ENCODE data around the gene INTS11. TPM values are rescaled to one million over a fixed set of nuclear protein-coding genes. Genes with fewer than 3 reads are reported as not detected.

The INTS11 gene
- total RNA-seq, 1 experiment from 2014 or later = 103 TPM

GRCh38 chr1:1264026-1264425 lies 60.4 kb downstream of the INTS11 start:
- Histone ChIP-seq H3K4me3 (ENCODE audit: low read depth, low read length) (no peak overlapping the region), H3K9me3 (no peaks in the 10 kb centered on the region), H3K27me3 (replicated peaks; ENCODE audit: control insufficient read depth, insufficient read depth, low read length) (no peaks in the 10 kb centered on the region), H3K4me1 (no peaks in the 10 kb centered on the region), H3K36me3 (ENCODE audit: control insufficient read depth, insufficient read depth, low read length) (no peaks in the 10 kb centered on the region; the same call in none of the 2 replicates)
- no peak for DNase-seq
- Mint-ChIP-seq H3K4me1 (ENCODE audit: low read depth, unreplicated experiment) (no peaks in the 10 kb centered on the region), H3K9me3 (ENCODE audit: unreplicated experiment) (no peaks in the 10 kb centered on the region), H3K36me3 (ENCODE audit: insufficient read depth, unreplicated experiment) (peaks cover 73% of the 10 kb centered on the region), H3K4me3 (ENCODE audit: unreplicated experiment) (no peak overlapping the region), H3K27ac (ENCODE audit: unreplicated experiment) (no peak overlapping the region), H3K27me3 (ENCODE audit: insufficient read depth, unreplicated experiment) (no peaks in the 10 kb centered on the region)
- no TSS peak for BruUV-seq (replicated peaks)
- intact Hi-C loops (cut with micrococcal nuclease; ENCODE audit: unreplicated experiment) = no loop called here
- no peak for TF ChIP-seq CTCF (IDR thresholded peaks at IDR 0.05; ENCODE audit: insufficient read depth in 1 of 2, low read depth in 1 of 2, low read length in 1 of 2, severe bottlenecking in 1 of 2, unreplicated experiment in 1 of 2)
- ChIA-PET CTCF (no interaction called here), POLR2A (no interaction called here)

GRCh38 chr1:1262758-1263157 lies 61.7 kb downstream of the INTS11 start:
- H3K27me3 Mint-ChIP-seq (ENCODE audit: insufficient read depth, unreplicated experiment) = no peaks in the 10 kb centered on the region
- intact Hi-C loops (cut with micrococcal nuclease; ENCODE audit: unreplicated experiment) = no loop called here
- H3K4me3 Mint-ChIP-seq (ENCODE audit: unreplicated experiment) = no peak overlapping the region
- H3K9me3 ChIP-seq = no peaks in the 10 kb centered on the region
- no peak for TF ChIP-seq CTCF (IDR thresholded peaks at IDR 0.05; ENCODE audit: insufficient read depth in 1 of 2, low read depth in 1 of 2, low read length in 1 of 2, severe bottlenecking in 1 of 2, unreplicated experiment in 1 of 2)
- no TSS peak for BruUV-seq (replicated peaks)
- CTCF ChIA-PET = no interaction called here
- POLR2A ChIA-PET = no interaction called here
- no peak overlapping the region for H3K4me3 ChIP-seq (ENCODE audit: low read depth, low read length)
- peaks cover 78% of the 10 kb centered on the region for H3K36me3 Mint-ChIP-seq (ENCODE audit: insufficient read depth, unreplicated experiment)
- no peaks in the 10 kb centered on the region for H3K27me3 ChIP-seq (replicated peaks; ENCODE audit: control insufficient read depth, insufficient read depth, low read length)
- no peaks in the 10 kb centered on the region for H3K4me1 Mint-ChIP-seq (ENCODE audit: low read depth, unreplicated experiment)
- H3K36me3 ChIP-seq (ENCODE audit: control insufficient read depth, insufficient read depth, low read length) = no peaks in the 10 kb centered on the region; the same call in none of the 2 replicates
- no peak overlapping the region for H3K27ac Mint-ChIP-seq (ENCODE audit: unreplicated experiment)
- no peaks in the 10 kb centered on the region for H3K9me3 Mint-ChIP-seq (ENCODE audit: unreplicated experiment)
- H3K4me1 ChIP-seq = no peaks in the 10 kb centered on the region
- no peak for DNase-seq

GRCh38 chr1:1262071-1262470 lies 62.4 kb downstream of the INTS11 start:
- H3K4me1 ChIP-seq = no peaks in the 10 kb centered on the region
- no peaks in the 10 kb centered on the region for H3K9me3 ChIP-seq
- no peak for DNase-seq
- no peaks in the 10 kb centered on the region for H3K9me3 Mint-ChIP-seq (ENCODE audit: unreplicated experiment)
- no peaks in the 10 kb centered on the region for H3K27me3 ChIP-seq (replicated peaks; ENCODE audit: control insufficient read depth, insufficient read depth, low read length)
- H3K4me3 ChIP-seq (ENCODE audit: low read depth, low read length) = no peak overlapping the region
- no peaks in the 10 kb centered on the region; the same call in none of the 2 replicates for H3K36me3 ChIP-seq (ENCODE audit: control insufficient read depth, insufficient read depth, low read length)
- no peak overlapping the region for H3K27ac Mint-ChIP-seq (ENCODE audit: unreplicated experiment)
- intact Hi-C loops (cut with micrococcal nuclease; ENCODE audit: unreplicated experiment) = no loop called here
- H3K36me3 Mint-ChIP-seq (ENCODE audit: insufficient read depth, unreplicated experiment) = peaks cover 80% of the 10 kb centered on the region
- H3K4me3 Mint-ChIP-seq (ENCODE audit: unreplicated experiment) = no peak overlapping the region
- ChIA-PET POLR2A (interaction anchor here (0.6 kb wide), 1 partner anchor 11 kb away, joined by 3 read pairs; the partner anchor contains the start of gene UBE2J2), CTCF (no interaction called here)
- TF ChIP-seq CTCF (IDR thresholded peaks at IDR 0.05; ENCODE audit: insufficient read depth in 1 of 2, low read depth in 1 of 2, low read length in 1 of 2, severe bottlenecking in 1 of 2, unreplicated experiment in 1 of 2) = no peak
- H3K27me3 Mint-ChIP-seq (ENCODE audit: insufficient read depth, unreplicated experiment) = no peaks in the 10 kb centered on the region
- BruUV-seq (replicated peaks) = no TSS peak
- H3K4me1 Mint-ChIP-seq (ENCODE audit: low read depth, unreplicated experiment) = no peaks in the 10 kb centered on the region

Small RNA genes lying within 50 kb of the gene (microRNA-seq; reads per million reads assigned to microRNA genes)
- gene MIR6726 = 1.5 reads per million
- gene MIR6727 = 0.93 reads per million
- gene MIR6808 = 1.1 reads per million

Other genes starting within 250 kb of the INTS11 start
- gene C1orf159, start 208.6 kb downstream of the INTS11 start, total RNA-seq (2022) = 12.9 and 14.0 TPM in 2 replicates
- gene TTLL10, start 150.8 kb downstream of the INTS11 start, total RNA-seq (2022) = 0.29 and 1.2 TPM in 2 replicates
- not detected in 2 replicates for gene TNFRSF18, start 118.1 kb downstream of the INTS11 start, total RNA-seq (2022)
- not detected in 2 replicates for gene TNFRSF4, start 110.5 kb downstream of the INTS11 start, total RNA-seq (2022)
- gene SDF4, start 92.7 kb downstream of the INTS11 start, total RNA-seq (2022) = 138 and 140 TPM in 2 replicates
- 24.8 and 25.3 TPM in 2 replicates for gene B3GALT6, start 92.4 kb downstream of the INTS11 start, total RNA-seq (2022)
- gene C1QTNF12, start 77.9 kb downstream of the INTS11 start, total RNA-seq (2022) = 3.4 and 3.7 TPM in 2 replicates
- gene UBE2J2, start 50.8 kb downstream of the INTS11 start, total RNA-seq (2022) = 57.2 and 62.7 TPM in 2 replicates
- gene SCNN1D, start 44.2 kb downstream of the INTS11 start, total RNA-seq (2022) = 1.0 and 2.8 TPM in 2 replicates
- gene ACAP3, start 16.7 kb downstream of the INTS11 start, total RNA-seq (2022) = 46.6 and 48.5 TPM in 2 replicates
- 39.8 and 43.8 TPM in 2 replicates for gene PUSL1, start 16.1 kb downstream of the INTS11 start, total RNA-seq (2022)
- 16.2 and 16.8 TPM in 2 replicates for gene CPTP, start 142 bp upstream of the INTS11 start, total RNA-seq (2022)
- gene TAS1R3, start 6.6 kb upstream of the INTS11 start, total RNA-seq (2022) = 0.09 and 0.29 TPM in 2 replicates
- gene DVL1, start 24.8 kb upstream of the INTS11 start, total RNA-seq (2022) = 40.6 and 43.0 TPM in 2 replicates
- gene MXRA8, start 33.9 kb upstream of the INTS11 start, total RNA-seq (2022) = 4.9 and 5.0 TPM in 2 replicates
- gene AURKAIP1, start 50.5 kb upstream of the INTS11 start, total RNA-seq (2022) = 187 and 200 TPM in 2 replicates
- 145 and 147 TPM in 2 replicates for gene CCNL2, start 74.7 kb upstream of the INTS11 start, total RNA-seq (2022)
- gene MRPL20, start 82.6 kb upstream of the INTS11 start, total RNA-seq (2022) = 109 and 110 TPM in 2 replicates
- gene ANKRD65, start 96.6 kb upstream of the INTS11 start, total RNA-seq (2022) = 1.6 and 3.2 TPM in 2 replicates
- gene VWA1, start 111.0 kb upstream of the INTS11 start, total RNA-seq (2022) = 73.7 and 74.7 TPM in 2 replicates
- gene ATAD3C, start 125.0 kb upstream of the INTS11 start, total RNA-seq (2022) = 0.84 and 0.95 TPM in 2 replicates
- 48.1 and 54.7 TPM in 2 replicates for gene ATAD3B, start 147.1 kb upstream of the INTS11 start, total RNA-seq (2022)
- 58.6 and 67.3 TPM in 2 replicates for gene ATAD3A, start 187.5 kb upstream of the INTS11 start, total RNA-seq (2022)
- gene TMEM240, start 216.0 kb upstream of the INTS11 start, total RNA-seq (2022) = 1.0 and 1.2 TPM in 2 replicates

Measured in Caco-2 (cell line).